Keratinocyte (primary cell): Measurements from ENCODE around the gene MAP3K10. TPM values are rescaled to one million over a fixed set of nuclear protein-coding genes. Genes with fewer than 3 reads are reported as not detected.

Experiments
- DNase-seq: peaks from one replicate; pipeline ENCODE4 v3.0.0-alpha.2; 2011; ENCODE audit warnings: low read depth, missing footprints, low spot score
- FAIRE-seq: peaks from 2 replicates; lab custom pipeline; 2011; peaks lifted over from hg19 to GRCh38; lab: Jason Lieb, UNC
- H2AFZ ChIP-seq: 2 replicates; pipeline ENCODE4 v1.6.0; 2012; ENCODE audit warnings: low read length, control low read depth, inconsistent platforms; ENCODE audit not compliant: control insufficient read depth
- H3K27ac ChIP-seq: 2 replicates; pipeline ENCODE4 v1.5.1; 2011; ENCODE audit warnings: low read length; ENCODE audit not compliant: control insufficient read depth, insufficient read depth
- H3K27me3 ChIP-seq: 3 replicates; pipeline ENCODE4 v1.6.0; 2011; ENCODE audit warnings: low read length; ENCODE audit not compliant: control insufficient read depth, insufficient read depth; ENCODE audit errors: extremely low read depth
- H3K36me3 ChIP-seq, 2 experiments: 2 replicates in 1 of 2; 3 replicates in 1 of 2; pipeline ENCODE4 v1.5.1; 2011; ENCODE audit warnings: low read length in 2 of 2, mild to moderate bottlenecking in 1 of 2; ENCODE audit not compliant: control insufficient read depth in 2 of 2, insufficient read depth in 2 of 2; ENCODE audit errors: extremely low read depth in 1 of 2
- H3K4me1 ChIP-seq: 3 replicates; pipeline ENCODE4 v1.5.1; 2011; ENCODE audit warnings: low read length; ENCODE audit not compliant: control insufficient read depth, insufficient read depth; ENCODE audit errors: extremely low read depth
- H3K4me2 ChIP-seq: 3 replicates; pipeline ENCODE4 v1.6.0; 2011; ENCODE audit warnings: low read depth, low read length; ENCODE audit not compliant: control insufficient read depth, insufficient read depth; ENCODE audit errors: extremely low read depth
- H3K4me3 ChIP-seq, 3 experiments: fragments of 200-600 bp in 1 of 3; sonication (generic) in 1 of 3; 2 replicates in 2 of 3; 3 replicates in 1 of 3; pipeline ENCODE4 v1.5.1; 2011 to 2016; ENCODE audit warnings: low read length in 3 of 3, mild to moderate bottlenecking in 3 of 3, control low read depth in 2 of 3, inconsistent platforms in 1 of 3, low read depth in 1 of 3, mixed read lengths in 1 of 3, mixed run types in 1 of 3, moderate library complexity in 1 of 3; ENCODE audit not compliant: control insufficient read depth in 2 of 3, insufficient read depth in 2 of 3; ENCODE audit errors: extremely low read depth in 1 of 3
- H3K79me2 ChIP-seq: 2 replicates; pipeline ENCODE4 v1.6.0; 2012; ENCODE audit warnings: low read length; ENCODE audit not compliant: control insufficient read depth, insufficient read depth
- H3K9ac ChIP-seq: 3 replicates; pipeline ENCODE4 v1.6.0; 2011; ENCODE audit warnings: low read length; ENCODE audit not compliant: control insufficient read depth, insufficient read depth; ENCODE audit errors: extremely low read depth
- H3K9me1 ChIP-seq: 3 replicates; pipeline ENCODE4 v1.6.0; 2011; ENCODE audit warnings: low read length; ENCODE audit not compliant: control insufficient read depth, insufficient read depth; ENCODE audit errors: extremely low read depth
- H3K9me3 ChIP-seq: 2 replicates; pipeline ENCODE4 v1.5.1; 2012; ENCODE audit warnings: low read depth, low read length; ENCODE audit not compliant: control insufficient read depth
- H4K20me1 ChIP-seq: 3 replicates; pipeline ENCODE4 v1.6.0; 2011; ENCODE audit warnings: low read length; ENCODE audit not compliant: control insufficient read depth, insufficient read depth; ENCODE audit errors: extremely low read depth
- CTCF ChIP-seq, 3 experiments: IDR thresholded peaks in 1 of 3; conservative IDR thresholded peaks in 1 of 3; optimal IDR thresholded peaks in 1 of 3; 2 replicates in 2 of 3; 3 replicates in 1 of 3; pipeline versions ENCODE3 to v1.5.1; 2011; ENCODE audit warnings: low read length in 3 of 3, mild to moderate bottlenecking in 3 of 3, moderate library complexity in 2 of 3, control low read depth in 1 of 3, inconsistent platforms in 1 of 3; ENCODE audit not compliant: insufficient read depth in 2 of 3; ENCODE audit errors: extremely low read depth in 1 of 3
- EZH2 ChIP-seq: IDR thresholded peaks from one replicate; pipeline ENCODE4 v1.6.1; 2012; ENCODE audit warnings: inconsistent platforms, mild to moderate bottlenecking, low read length, moderate library complexity
- dilution Hi-C: fragments of 300-500 bp; cut with MboI; formaldehyde crosslinking; loops from one replicate; pipeline ENCODE4 v1.7.0; 2020; ENCODE audit warnings: low sequenced_read_pairs; ENCODE audit not compliant: extremely low pct_ligation_motif_present
- polyA plus RNA-seq, 5 experiments: library from polyadenylated mRNA; depleted of rRNA in 3 of 5; stranded (reverse) in 3 of 5; stranded (forward) in 1 of 5; unstranded in 1 of 5; fragments of >200 nt; gene quantifications; 1 replicate in 1 of 5; 2 replicates in 3 of 5; 3 replicates in 1 of 5; pipeline versions ENCODE4 v1.2.1 to v1.2.3, GENCODE V29; 2011 to 2012; ENCODE audit warnings: missing spikeins in 2 of 5, low read depth in 1 of 5, low replicate concordance in 1 of 5

Gene MAP3K10
- polyA plus RNA-seq, 1 donor (not counting 4 experiments of a cell fraction or from before 2014, with no cell fraction given): 2.9 TPM

- no peaks in the 10 kb centered on the region for H3K9me1 ChIP-seq
- peaks cover 7% of the 10 kb centered on the region for H3K4me1 ChIP-seq
- H3K27ac ChIP-seq: no peak overlapping the region
- H3K9ac ChIP-seq: no peak overlapping the region
- no peaks in the 10 kb centered on the region for H4K20me1 ChIP-seq
- H3K4me3 ChIP-seq: no peak overlapping the region
- peaks cover 9% of the 10 kb centered on the region for H3K79me2 ChIP-seq
- H3K4me2 ChIP-seq: no peak overlapping the region
- no peak for DNase-seq
- FAIRE-seq: no peak
- H3K27me3 ChIP-seq: no peaks in the 10 kb centered on the region
- H3K9me3 ChIP-seq: no peaks in the 10 kb centered on the region
- no peak overlapping the region for H2AFZ ChIP-seq
- dilution Hi-C loops: no loop called here
- peaks cover 0 to 35% of the 10 kb centered on the region in 2 experiments for H3K36me3 ChIP-seq
- TF ChIP-seq EZH2 (no peak), CTCF (optimal IDR thresholded peaks at IDR 0.05 in 1 of 3, IDR thresholded peaks at IDR 0.05 in 1 of 3, conservative IDR thresholded peaks at IDR 0.05 in 1 of 3; ENCODE audit: extremely low read depth in 1 of 3, insufficient read depth in 2 of 3, low read length in 3 of 3) (no peak)
Measured at GRCh38 chr19:40241125-40241808, 50.0 kb downstream of the MAP3K10 start.

- Histone ChIP-seq H3K36me3 (peaks cover 0 to 32% of the 10 kb centered on the region in 2 experiments), H3K27ac (no peak overlapping the region), H3K4me1 (peaks cover 7% of the 10 kb centered on the region), H3K9ac (no peak overlapping the region), H3K27me3 (no peaks in the 10 kb centered on the region), H3K9me1 (no peaks in the 10 kb centered on the region), H4K20me1 (no peaks in the 10 kb centered on the region), H3K4me2 (no peak overlapping the region), H3K4me3 (no peak overlapping the region), H3K9me3 (no peaks in the 10 kb centered on the region), H2AFZ (no peak overlapping the region), H3K79me2 (peaks cover 9% of the 10 kb centered on the region)
- FAIRE-seq (no peak), DNase-seq (no peak)
- TF ChIP-seq CTCF (optimal IDR thresholded peaks at IDR 0.05 in 1 of 3, IDR thresholded peaks at IDR 0.05 in 1 of 3, conservative IDR thresholded peaks at IDR 0.05 in 1 of 3; ENCODE audit: extremely low read depth in 1 of 3, insufficient read depth in 2 of 3, low read length in 3 of 3): no peak
- no peak for TF ChIP-seq EZH2
- dilution Hi-C loops: no loop called here
Measured at GRCh38 chr19:40241809-40242384, 50.7 kb downstream of the MAP3K10 start.
